Thyroid gland (tissue), 4 donors: ENCODE results near the gene PCYOX1L.

Experiments used
- POLR2A ChIP-seq, 2 donors: fragments of 450-650 bp; IDR thresholded peaks; one replicate each; pipeline ENCODE4 v1.6.1; 2017; ENCODE audit warnings: antibody characterized with exemption in 2 of 2, mild to moderate bottlenecking in 2 of 2, moderate library complexity in 1 of 2
- TF ChIP-seq, protein P1 (sequence below), 6 experiments: fragments of 200-600 bp in 3 of 6; fragments of 450-650 bp in 3 of 6; sonication (generic) in 3 of 6; IDR thresholded peaks; one replicate each; pipeline ENCODE4 v1.5.1; 2016 to 2019; ENCODE audit warnings: antibody characterized with exemption in 6 of 6, mild to moderate bottlenecking in 2 of 6, inconsistent platforms in 1 of 6, moderate library complexity in 1 of 6

DNA sequence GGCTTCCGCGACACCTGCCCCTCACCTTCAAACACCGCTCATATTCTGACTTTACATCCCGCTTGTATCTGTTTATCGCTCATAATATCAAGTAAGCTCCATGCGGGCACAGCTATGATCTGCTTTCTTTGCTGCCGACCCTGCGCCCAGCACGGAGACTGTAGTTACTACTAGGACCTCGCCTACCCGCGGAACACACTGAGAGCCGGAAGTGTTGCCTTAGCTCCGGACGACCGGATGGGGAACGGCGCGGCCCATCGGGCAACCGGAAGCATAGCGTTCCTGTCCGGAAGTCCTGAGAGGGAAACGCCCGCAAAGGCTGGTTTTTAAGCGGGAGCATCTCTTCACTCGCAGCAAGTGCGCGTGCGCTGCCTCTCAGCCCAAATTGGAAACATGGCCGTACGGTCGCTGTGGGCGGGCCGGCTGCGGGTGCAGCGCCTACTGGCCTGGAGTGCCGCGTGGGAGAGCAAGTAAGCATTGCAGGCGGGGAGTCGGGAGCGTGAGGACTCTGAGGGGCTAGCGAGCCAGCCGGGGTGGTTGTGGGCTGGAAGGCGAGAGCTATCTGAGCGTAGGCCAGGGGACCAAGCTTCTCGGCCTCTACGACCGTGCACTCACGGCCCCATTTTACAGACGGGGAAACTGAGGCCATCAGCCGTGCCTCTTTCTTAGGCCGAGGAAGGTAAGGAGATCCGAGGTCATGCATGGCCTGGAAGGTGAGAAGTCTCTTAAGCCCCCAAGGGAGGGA, 12.5 kb upstream of the PCYOX1L start, which contains the start of gene GRPEL2:
- peak in 1 of 2 donors; percentile 71 for TF ChIP-seq POLR2A (IDR thresholded peaks at IDR 0.05)
- TF ChIP-seq, protein P1, sequence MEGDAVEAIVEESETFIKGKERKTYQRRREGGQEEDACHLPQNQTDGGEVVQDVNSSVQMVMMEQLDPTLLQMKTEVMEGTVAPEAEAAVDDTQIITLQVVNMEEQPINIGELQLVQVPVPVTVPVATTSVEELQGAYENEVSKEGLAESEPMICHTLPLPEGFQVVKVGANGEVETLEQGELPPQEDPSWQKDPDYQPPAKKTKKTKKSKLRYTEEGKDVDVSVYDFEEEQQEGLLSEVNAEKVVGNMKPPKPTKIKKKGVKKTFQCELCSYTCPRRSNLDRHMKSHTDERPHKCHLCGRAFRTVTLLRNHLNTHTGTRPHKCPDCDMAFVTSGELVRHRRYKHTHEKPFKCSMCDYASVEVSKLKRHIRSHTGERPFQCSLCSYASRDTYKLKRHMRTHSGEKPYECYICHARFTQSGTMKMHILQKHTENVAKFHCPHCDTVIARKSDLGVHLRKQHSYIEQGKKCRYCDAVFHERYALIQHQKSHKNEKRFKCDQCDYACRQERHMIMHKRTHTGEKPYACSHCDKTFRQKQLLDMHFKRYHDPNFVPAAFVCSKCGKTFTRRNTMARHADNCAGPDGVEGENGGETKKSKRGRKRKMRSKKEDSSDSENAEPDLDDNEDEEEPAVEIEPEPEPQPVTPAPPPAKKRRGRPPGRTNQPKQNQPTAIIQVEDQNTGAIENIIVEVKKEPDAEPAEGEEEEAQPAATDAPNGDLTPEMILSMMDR (IDR thresholded peaks at IDR 0.05) = peak in 1 of 6 experiments; percentile 3
